ENCODE results near the gene KDM8. TPM values are rescaled to one million over a fixed set of nuclear protein-coding genes. Genes with fewer than 3 reads are reported as not detected.

The KDM8 gene
- total and polyA plus RNA-seq, 9 of the 15 experiments (the other 6 are each of a cell fraction or from before 2014, with no cell fraction given) = 0.61 to 9.1 (median 5.4) TPM

DNA sequence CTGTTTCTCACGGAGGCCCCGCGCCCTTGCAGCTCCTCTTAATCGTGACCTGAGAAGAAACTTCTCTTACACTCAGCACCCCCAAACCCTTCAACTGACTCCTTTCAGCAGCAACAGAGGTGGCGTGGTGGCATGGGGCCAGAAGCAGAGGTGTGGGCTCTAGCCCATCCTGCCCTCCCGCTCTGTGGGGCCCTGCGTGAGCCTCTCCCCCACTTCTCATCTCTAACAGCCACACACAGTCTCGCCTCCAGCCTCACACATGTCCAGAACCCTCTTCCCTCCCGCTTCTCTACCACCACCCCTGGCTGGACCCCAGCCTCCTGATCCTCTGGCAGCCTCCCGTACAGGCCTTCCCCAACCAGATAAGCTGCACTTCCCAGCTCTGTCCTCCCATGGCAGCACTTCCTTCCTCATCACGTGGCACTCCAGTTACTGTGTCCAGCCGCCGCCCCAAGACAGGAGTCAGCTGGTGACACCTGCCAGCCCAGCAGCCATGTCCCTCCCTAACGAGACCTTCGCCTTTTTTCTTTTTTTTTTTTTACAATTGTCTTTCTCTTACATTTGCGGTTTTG lies 34.8 kb downstream of the KDM8 start (continued):
- TF ChIP-seq YY1 (IDR thresholded peaks at IDR 0.05; ENCODE audit: borderline replicate concordance in 1 of 3, control insufficient read depth in 1 of 3, extremely low read depth in 1 of 3, insufficient read depth in 3 of 3, insufficient read length in 1 of 3, insufficient replicate concordance in 2 of 3, low read depth in 1 of 3, low read length in 2 of 3) (peak in 1 of 3 experiments; percentile 44), BHLHE40 (IDR thresholded peaks at IDR 0.05; ENCODE audit: low read length) (peak; percentile 59; the same call in 1 of the 2 replicates), ZNF133 (CRISPR knock-in tag; IDR thresholded peaks at IDR 0.05) (no peak), HNRNPK (IDR thresholded peaks at IDR 0.05; ENCODE audit: low read depth, low read length, poor library complexity, severe bottlenecking) (no peak), MYC (IDR thresholded peaks at IDR 0.05; ENCODE audit: low read depth, low read length) (no peak), MYC (CRISPR knock-in tag; IDR thresholded peaks at IDR 0.05; ENCODE audit: borderline replicate concordance, low read depth) (0 out of 2 replicates have a peak, but pooled peaks have one; percentile 17), CHD1 (IDR thresholded peaks at IDR 0.05; ENCODE audit: low read length) (no peak), FOXK2 (conservative IDR thresholded peaks at IDR 0.05 in 1 of 2, IDR thresholded peaks at IDR 0.05 in 1 of 2; ENCODE audit: low read depth in 2 of 2) (no peak), NCOA6 (IDR thresholded peaks at IDR 0.05) (no peak), CREM (IDR thresholded peaks at IDR 0.05; ENCODE audit: low read depth) (no peak), ESRRB (CRISPR knock-in tag; IDR thresholded peaks at IDR 0.05; ENCODE audit: borderline replicate concordance) (no peak), SIX5 (IDR thresholded peaks at IDR 0.05; ENCODE audit: borderline replicate concordance in 1 of 2, insufficient read depth in 1 of 2, low read depth in 1 of 2, low read length in 2 of 2) (no peak), FOXA3 (CRISPR knock-in tag; conservative IDR thresholded peaks at IDR 0.05 in 1 of 2, IDR thresholded peaks at IDR 0.05 in 1 of 2) (no peak), LEF1 (IDR thresholded peaks at IDR 0.05) (no peak), HNRNPH1 (optimal IDR thresholded peaks at IDR 0.05; ENCODE audit: low read depth, low read length) (no peak), ZNF324 (CRISPR knock-in tag; IDR thresholded peaks at IDR 0.05) (no peak), MTA2 (IDR thresholded peaks at IDR 0.05; ENCODE audit: low read depth) (no peak)
- TF ChIP-seq, protein P1, sequence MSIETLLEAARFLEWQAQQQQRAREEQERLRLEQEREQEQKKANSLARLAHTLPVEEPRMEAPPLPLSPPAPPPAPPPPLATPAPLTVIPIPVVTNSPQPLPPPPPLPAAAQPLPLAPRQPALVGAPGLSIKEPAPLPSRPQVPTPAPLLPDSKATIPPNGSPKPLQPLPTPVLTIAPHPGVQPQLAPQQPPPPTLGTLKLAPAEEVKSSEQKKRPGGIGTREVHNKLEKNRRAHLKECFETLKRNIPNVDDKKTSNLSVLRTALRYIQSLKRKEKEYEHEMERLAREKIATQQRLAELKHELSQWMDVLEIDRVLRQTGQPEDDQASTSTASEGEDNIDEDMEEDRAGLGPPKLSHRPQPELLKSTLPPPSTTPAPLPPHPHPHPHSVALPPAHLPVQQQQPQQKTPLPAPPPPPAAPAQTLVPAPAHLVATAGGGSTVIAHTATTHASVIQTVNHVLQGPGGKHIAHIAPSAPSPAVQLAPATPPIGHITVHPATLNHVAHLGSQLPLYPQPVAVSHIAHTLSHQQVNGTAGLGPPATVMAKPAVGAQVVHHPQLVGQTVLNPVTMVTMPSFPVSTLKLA (conservative IDR thresholded peaks at IDR 0.05) = peak in 1 of 2 experiments; percentile 47; a peak in 2 of 4 replicates
- TF ChIP-seq, protein P2, sequence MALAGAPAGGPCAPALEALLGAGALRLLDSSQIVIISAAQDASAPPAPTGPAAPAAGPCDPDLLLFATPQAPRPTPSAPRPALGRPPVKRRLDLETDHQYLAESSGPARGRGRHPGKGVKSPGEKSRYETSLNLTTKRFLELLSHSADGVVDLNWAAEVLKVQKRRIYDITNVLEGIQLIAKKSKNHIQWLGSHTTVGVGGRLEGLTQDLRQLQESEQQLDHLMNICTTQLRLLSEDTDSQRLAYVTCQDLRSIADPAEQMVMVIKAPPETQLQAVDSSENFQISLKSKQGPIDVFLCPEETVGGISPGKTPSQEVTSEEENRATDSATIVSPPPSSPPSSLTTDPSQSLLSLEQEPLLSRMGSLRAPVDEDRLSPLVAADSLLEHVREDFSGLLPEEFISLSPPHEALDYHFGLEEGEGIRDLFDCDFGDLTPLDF (CRISPR knock-in tag; IDR thresholded peaks at IDR 0.05) = no peak
- TF ChIP-seq, protein P3, sequence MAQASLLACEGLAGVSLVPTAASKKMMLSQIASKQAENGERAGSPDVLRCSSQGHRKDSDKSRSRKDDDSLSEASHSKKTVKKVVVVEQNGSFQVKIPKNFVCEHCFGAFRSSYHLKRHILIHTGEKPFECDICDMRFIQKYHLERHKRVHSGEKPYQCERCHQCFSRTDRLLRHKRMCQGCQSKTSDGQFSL (CRISPR knock-in tag; IDR thresholded peaks at IDR 0.05) = no peak
- TF ChIP-seq, protein P3 (tag; IDR thresholded peaks at IDR 0.05) = no peak
- TF ChIP-seq, protein P4, sequence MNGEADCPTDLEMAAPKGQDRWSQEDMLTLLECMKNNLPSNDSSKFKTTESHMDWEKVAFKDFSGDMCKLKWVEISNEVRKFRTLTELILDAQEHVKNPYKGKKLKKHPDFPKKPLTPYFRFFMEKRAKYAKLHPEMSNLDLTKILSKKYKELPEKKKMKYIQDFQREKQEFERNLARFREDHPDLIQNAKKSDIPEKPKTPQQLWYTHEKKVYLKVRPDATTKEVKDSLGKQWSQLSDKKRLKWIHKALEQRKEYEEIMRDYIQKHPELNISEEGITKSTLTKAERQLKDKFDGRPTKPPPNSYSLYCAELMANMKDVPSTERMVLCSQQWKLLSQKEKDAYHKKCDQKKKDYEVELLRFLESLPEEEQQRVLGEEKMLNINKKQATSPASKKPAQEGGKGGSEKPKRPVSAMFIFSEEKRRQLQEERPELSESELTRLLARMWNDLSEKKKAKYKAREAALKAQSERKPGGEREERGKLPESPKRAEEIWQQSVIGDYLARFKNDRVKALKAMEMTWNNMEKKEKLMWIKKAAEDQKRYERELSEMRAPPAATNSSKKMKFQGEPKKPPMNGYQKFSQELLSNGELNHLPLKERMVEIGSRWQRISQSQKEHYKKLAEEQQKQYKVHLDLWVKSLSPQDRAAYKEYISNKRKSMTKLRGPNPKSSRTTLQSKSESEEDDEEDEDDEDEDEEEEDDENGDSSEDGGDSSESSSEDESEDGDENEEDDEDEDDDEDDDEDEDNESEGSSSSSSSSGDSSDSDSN (IDR thresholded peaks at IDR 0.05; ENCODE audit: borderline replicate concordance in 1 of 2, low read depth in 2 of 2, low read length in 2 of 2) = no peak

Measured in K562 (cell line).